Measurements from ENCODE around the gene ALG14.

ALG14 gene

GRCh38 chr1:94979656-94980581 lies 92.8 kb downstream of the ALG14 start:
- no peak for DNase-seq

GRCh38 chr1:94979131-94979530 lies 93.6 kb downstream of the ALG14 start:
- no peak for DNase-seq

- no peak for DNase-seq
Observed at GRCh38 chr1:94978401-94978800, 94.3 kb downstream of the ALG14 start.

GRCh38 chr1:94976971-94977548 lies 95.7 kb downstream of the ALG14 start:
- DNase-seq: no peak

GRCh38 chr1:94974824-94975223 lies 97.9 kb downstream of the ALG14 start:
- no peak for DNase-seq

GRCh38 chr1:94974241-94974640 lies 98.5 kb downstream of the ALG14 start:
- DNase-seq: no peak

- no peak for DNase-seq
Observed at GRCh38 chr1:94973309-94973922, 99.3 kb downstream of the ALG14 start.

- DNase-seq: no peak
Observed at GRCh38 chr1:94971491-94971924, 101.2 kb downstream of the ALG14 start.

GRCh38 chr1:94970783-94971182 lies 102.0 kb downstream of the ALG14 start:
- DNase-seq: no peak

GRCh38 chr1:94969137-94969536 lies 103.6 kb downstream of the ALG14 start:
- DNase-seq: no peak

- DNase-seq: no peak
Observed at GRCh38 chr1:94966033-94966432, 106.7 kb downstream of the ALG14 start.

- no peak for DNase-seq
Observed at GRCh38 chr1:94963864-94964263, 108.9 kb downstream of the ALG14 start.

- DNase-seq: peak; percentile 11
Observed at GRCh38 chr1:94962409-94963265, 110.1 kb downstream of the ALG14 start.

GRCh38 chr1:94961988-94962387 lies 110.8 kb downstream of the ALG14 start:
- no peak for DNase-seq

GRCh38 chr1:94961582-94961981 lies 111.2 kb downstream of the ALG14 start:
- DNase-seq: no peak

GRCh38 chr1:94958081-94958480 lies 114.7 kb downstream of the ALG14 start:
- DNase-seq: no peak

- DNase-seq: no peak
Observed at GRCh38 chr1:94955767-94956632, 116.8 kb downstream of the ALG14 start.

GRCh38 chr1:94954263-94955220 lies 118.2 kb downstream of the ALG14 start:
- no peak for DNase-seq

- no peak for DNase-seq
Observed at GRCh38 chr1:94953746-94954145, 119.0 kb downstream of the ALG14 start.

- no peak for DNase-seq
Observed at GRCh38 chr1:94953107-94953506, 119.6 kb downstream of the ALG14 start.

GRCh38 chr1:94952539-94952938 lies 120.2 kb downstream of the ALG14 start:
- DNase-seq: no peak
